Ishikawa (cell line): Measurements from ENCODE around the gene RSRP1.

Experiments used
- CEBPB ChIP-seq: IDR thresholded peaks from 2 replicates; pipeline ENCODE4 v1.6.1; 2012
- CREB1 ChIP-seq: IDR thresholded peaks from 2 replicates; pipeline ENCODE4 v1.6.1; 2012; ENCODE audit warnings: low read depth
- EGR1 ChIP-seq: IDR thresholded peaks from 2 replicates; pipeline ENCODE4 v1.6.1; 2012
- EP300 ChIP-seq: IDR thresholded peaks from 2 replicates; pipeline ENCODE4 v1.6.1; 2012; ENCODE audit warnings: borderline replicate concordance
- FOXM1 ChIP-seq: IDR thresholded peaks from 2 replicates; pipeline ENCODE4 v1.6.1; 2012; ENCODE audit warnings: low read depth, borderline replicate concordance
- NFIC ChIP-seq: IDR thresholded peaks from 2 replicates; pipeline ENCODE4 v1.6.1; 2012
- RAD21 ChIP-seq: IDR thresholded peaks from 2 replicates; pipeline ENCODE4 v1.6.1; 2012; ENCODE audit warnings: low read depth
- TAF1 ChIP-seq: IDR thresholded peaks from 2 replicates; pipeline ENCODE4 v1.6.1; 2012; ENCODE audit warnings: low read depth, mild to moderate bottlenecking
- TCF12 ChIP-seq: IDR thresholded peaks from 2 replicates; pipeline ENCODE4 v1.6.1; 2012; ENCODE audit warnings: low read depth
- TEAD4 ChIP-seq: IDR thresholded peaks from 2 replicates; pipeline ENCODE4 v1.6.1; 2012
- USF1 ChIP-seq: IDR thresholded peaks from 2 replicates; pipeline ENCODE4 v1.6.1; 2012
- YY1 ChIP-seq: IDR thresholded peaks from 2 replicates; pipeline ENCODE4 v1.6.1; 2012; ENCODE audit warnings: low read depth
- ZBTB7A ChIP-seq: IDR thresholded peaks from 2 replicates; pipeline ENCODE4 v1.6.1; 2012; ENCODE audit warnings: low read depth
- TF ChIP-seq, protein P1 (sequence below): IDR thresholded peaks from 2 replicates; pipeline ENCODE4 v1.6.1; 2012
- TF ChIP-seq, protein P2 (sequence below): IDR thresholded peaks from 2 replicates; pipeline ENCODE4 v1.6.1; 2012; ENCODE audit warnings: low read depth, mild to moderate bottlenecking

RSRP1 gene

GRCh38 chr1:25255706-25256577 lies 8.7 kb upstream of the RSRP1 start:
- no peak for TF ChIP-seq EGR1
- TF ChIP-seq CREB1 = no peak
- TF ChIP-seq, protein P1, sequence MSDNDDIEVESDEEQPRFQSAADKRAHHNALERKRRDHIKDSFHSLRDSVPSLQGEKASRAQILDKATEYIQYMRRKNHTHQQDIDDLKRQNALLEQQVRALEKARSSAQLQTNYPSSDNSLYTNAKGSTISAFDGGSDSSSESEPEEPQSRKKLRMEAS = no peak
- TF ChIP-seq, protein P2, sequence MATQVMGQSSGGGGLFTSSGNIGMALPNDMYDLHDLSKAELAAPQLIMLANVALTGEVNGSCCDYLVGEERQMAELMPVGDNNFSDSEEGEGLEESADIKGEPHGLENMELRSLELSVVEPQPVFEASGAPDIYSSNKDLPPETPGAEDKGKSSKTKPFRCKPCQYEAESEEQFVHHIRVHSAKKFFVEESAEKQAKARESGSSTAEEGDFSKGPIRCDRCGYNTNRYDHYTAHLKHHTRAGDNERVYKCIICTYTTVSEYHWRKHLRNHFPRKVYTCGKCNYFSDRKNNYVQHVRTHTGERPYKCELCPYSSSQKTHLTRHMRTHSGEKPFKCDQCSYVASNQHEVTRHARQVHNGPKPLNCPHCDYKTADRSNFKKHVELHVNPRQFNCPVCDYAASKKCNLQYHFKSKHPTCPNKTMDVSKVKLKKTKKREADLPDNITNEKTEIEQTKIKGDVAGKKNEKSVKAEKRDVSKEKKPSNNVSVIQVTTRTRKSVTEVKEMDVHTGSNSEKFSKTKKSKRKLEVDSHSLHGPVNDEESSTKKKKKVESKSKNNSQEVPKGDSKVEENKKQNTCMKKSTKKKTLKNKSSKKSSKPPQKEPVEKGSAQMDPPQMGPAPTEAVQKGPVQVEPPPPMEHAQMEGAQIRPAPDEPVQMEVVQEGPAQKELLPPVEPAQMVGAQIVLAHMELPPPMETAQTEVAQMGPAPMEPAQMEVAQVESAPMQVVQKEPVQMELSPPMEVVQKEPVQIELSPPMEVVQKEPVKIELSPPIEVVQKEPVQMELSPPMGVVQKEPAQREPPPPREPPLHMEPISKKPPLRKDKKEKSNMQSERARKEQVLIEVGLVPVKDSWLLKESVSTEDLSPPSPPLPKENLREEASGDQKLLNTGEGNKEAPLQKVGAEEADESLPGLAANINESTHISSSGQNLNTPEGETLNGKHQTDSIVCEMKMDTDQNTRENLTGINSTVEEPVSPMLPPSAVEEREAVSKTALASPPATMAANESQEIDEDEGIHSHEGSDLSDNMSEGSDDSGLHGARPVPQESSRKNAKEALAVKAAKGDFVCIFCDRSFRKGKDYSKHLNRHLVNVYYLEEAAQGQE = no peak
- TF ChIP-seq USF1 = no peak
- no peak for TF ChIP-seq TCF12
- no peak for TF ChIP-seq EP300
- TF ChIP-seq ZBTB7A = no peak
- no peak for TF ChIP-seq RAD21
- no peak for TF ChIP-seq CEBPB
- TF ChIP-seq YY1 = no peak
- no peak for TF ChIP-seq TEAD4
- no peak for TF ChIP-seq FOXM1
- TF ChIP-seq TAF1 = no peak
- TF ChIP-seq NFIC = no peak

DNA sequence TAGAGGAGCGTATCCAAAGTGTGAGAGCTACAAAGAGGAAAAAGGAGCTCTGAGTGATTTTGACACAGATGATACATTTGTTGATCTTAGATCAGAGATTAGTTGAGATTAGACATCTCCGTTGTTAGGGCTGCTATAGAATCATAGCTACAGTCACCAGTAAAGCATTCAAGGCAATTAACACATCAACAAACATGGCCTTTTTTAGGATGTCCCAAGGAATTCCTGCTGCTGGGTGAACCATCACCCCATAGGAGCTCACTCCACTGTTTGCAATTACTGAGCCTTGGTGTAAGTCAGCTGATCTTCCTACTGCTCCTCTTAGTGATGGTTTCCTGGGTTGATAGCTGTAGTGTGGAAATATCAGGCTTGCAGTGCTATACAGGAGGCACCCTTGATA lies 6.7 kb upstream of the RSRP1 start:
- TF ChIP-seq FOXM1 = no peak
- TF ChIP-seq, protein P2 = no peak
- no peak for TF ChIP-seq TEAD4
- no peak for TF ChIP-seq YY1
- TF ChIP-seq CEBPB = no peak
- no peak for TF ChIP-seq EP300
- TF ChIP-seq NFIC = no peak
- TF ChIP-seq TAF1 = no peak
- TF ChIP-seq, protein P1 = no peak
- no peak for TF ChIP-seq RAD21
- no peak for TF ChIP-seq ZBTB7A
- TF ChIP-seq EGR1 = no peak
- TF ChIP-seq USF1 = no peak
- no peak for TF ChIP-seq CREB1
- no peak for TF ChIP-seq TCF12

- TF ChIP-seq EGR1 = no peak
- no peak for TF ChIP-seq TCF12
- TF ChIP-seq, protein P2 = no peak
- no peak for TF ChIP-seq CREB1
- no peak for TF ChIP-seq TAF1
- peak; percentile 49; the same call in 1 of the 2 replicates for TF ChIP-seq ZBTB7A
These were observed 838 bp upstream of the RSRP1 start for GRCh38 chr1:25247829-25248754.

DNA sequence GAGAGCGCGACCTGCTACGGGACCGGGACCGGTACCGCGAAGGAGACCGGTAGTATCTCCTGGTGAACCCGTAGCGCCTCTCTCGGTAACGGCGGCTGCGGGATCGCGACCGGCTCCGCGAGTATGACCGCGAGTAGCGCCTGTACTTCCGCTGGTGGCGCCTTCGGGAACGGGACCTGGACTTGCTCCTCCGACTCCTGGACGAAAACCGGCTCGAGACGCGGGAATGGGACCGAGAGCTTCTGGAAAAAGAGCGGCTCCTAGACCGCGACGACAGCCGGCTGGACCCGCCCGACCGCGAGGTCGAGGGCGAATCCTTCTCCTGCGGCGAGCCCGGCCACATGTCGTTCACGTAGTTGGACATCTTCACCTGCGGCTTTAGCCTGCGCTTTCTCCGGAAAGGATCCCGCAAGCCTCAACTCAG lies 642 bp downstream of the RSRP1 start:
- no peak for TF ChIP-seq CEBPB
